GM12891 (cell line): ENCODE measurements around the gene PALM.

Experiments
- POLR2A ChIP-seq: IDR thresholded peaks from 2 replicates; pipeline ENCODE4 v1.6.1; 2011; ENCODE audit warnings: low read depth, low read length, control low read depth
- POLR2AphosphoS5 ChIP-seq: IDR thresholded peaks from 2 replicates; pipeline ENCODE4 v1.6.1; 2011; ENCODE audit warnings: low read depth, low read length, control low read depth
- POU2F2 ChIP-seq: IDR thresholded peaks from 2 replicates; pipeline ENCODE4 v1.6.1; 2011; ENCODE audit warnings: low read depth, mild to moderate bottlenecking, control low read depth, low read length, moderate library complexity
- TAF1 ChIP-seq: IDR thresholded peaks from 2 replicates; pipeline ENCODE4 v1.6.1; 2011; ENCODE audit warnings: low read depth, low read length, control low read depth

DNA sequence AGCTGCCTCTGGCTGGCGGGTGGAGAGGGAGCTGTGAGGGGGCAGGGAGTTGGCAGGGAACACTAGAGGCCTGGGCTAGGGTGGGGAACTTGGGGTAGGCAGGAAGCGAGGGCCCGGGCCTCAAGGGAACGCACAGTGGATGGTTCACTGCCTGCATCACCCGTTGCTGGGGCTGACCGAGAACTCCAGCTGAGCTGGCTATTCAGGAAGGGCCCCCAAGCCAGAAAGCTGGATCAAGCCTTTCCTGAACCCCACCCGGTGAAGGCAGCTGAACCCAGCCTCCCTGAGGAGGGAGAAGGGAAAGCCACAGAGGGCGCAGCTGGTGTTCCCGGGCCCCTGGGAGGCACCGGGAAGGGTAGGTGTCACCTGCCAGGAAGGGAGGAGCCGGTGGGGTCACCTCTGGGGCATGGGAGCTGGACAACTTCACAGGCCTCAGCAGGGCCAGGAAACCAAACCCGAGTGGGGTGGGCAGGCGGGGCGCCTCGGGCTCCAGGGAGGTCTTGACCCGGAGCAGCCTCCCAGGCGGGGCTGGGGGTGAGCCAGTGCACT lies 13.9 kb downstream of the PALM start:
- no peak for TF ChIP-seq POLR2AphosphoS5
- TF ChIP-seq POLR2A, result no peak
- TF ChIP-seq TAF1, result no peak
- TF ChIP-seq POU2F2, result no peak
